HG03342 (cell line): ENCODE data around the gene MRPL53.
"Not testable (repeated sequence)": the region's sequence is repeated elsewhere in the genome, so short reads cannot be mapped to it uniquely, and the experiment has no call there.

Experiments
- ATAC-seq: cut with Tn5 transposase; IDR thresholded peaks from one replicate; pipeline ENCODE4 v1.9.1; 2021; ENCODE audit warnings: mild to moderate bottlenecking, moderate library complexity; ENCODE audit not compliant: unreplicated experiment

Gene MRPL53

DNA sequence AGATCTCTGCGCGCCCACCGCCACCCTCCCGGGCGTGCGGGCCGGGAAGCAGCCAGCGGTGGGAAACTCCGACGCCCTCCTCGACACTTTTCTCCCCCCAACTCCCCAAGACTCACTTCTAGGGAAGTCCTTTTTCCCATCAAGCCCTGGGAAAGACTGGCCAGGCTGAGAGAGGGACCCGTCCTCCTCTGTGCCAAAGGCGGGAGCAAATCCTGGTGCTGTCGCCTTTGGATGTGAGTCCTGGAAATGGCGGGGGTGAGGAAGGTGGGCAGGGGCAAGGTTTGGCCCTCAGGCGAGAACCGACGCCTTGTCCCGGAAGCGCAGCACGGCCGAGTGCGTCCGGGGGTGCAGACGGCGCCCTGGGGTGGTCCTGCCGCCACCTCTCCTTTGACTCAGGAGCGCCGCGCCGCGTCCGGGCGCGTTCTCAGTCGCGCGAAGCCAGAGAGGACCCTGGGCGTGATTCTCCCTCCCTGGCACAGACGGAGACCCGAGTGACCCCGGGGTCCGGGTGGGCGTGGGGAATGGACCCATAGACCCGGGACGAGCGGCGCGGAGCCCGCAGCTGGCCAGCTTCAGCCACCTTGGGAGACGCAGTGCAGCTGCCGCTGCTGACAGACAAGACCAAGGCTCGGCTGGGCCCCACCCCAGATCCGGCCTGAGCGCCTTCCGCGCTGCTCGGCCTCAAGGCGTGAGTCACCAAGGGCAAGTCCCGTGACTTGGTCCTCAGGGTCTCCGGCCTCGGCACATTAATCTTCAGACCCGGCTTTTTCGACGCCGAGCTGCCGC lies 30.4 kb upstream of the MRPL53 start:
- ATAC-seq: peak; percentile 30

DNA sequence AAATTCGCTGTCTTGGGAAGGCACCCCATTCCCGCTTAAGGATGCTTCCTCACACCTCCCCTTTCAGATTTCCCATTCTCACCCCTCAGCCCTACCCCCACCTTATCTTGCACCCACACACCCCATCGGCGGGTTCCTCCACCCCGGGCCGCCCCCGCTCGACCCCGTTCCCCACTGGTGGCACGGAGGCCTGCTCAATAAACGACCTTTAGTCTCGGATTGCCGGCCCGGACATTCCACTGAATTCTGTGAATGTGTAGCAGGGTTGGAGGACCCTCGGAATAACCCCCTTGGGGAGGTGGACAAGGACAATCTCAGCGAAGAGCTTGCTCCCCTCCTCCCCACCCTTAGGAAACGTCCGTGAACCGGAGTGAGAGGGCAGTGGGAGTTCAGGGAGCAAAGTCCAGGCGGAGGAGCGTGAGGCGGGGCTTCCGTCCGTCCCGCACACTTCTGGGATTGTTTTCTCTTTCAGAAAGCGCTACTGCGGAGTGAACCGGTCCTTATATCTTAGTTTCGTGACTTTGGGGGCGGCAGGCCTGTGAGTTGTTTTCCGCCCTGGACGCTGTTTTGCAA lies 29.8 kb upstream of the MRPL53 start:
- no peak for ATAC-seq

DNA sequence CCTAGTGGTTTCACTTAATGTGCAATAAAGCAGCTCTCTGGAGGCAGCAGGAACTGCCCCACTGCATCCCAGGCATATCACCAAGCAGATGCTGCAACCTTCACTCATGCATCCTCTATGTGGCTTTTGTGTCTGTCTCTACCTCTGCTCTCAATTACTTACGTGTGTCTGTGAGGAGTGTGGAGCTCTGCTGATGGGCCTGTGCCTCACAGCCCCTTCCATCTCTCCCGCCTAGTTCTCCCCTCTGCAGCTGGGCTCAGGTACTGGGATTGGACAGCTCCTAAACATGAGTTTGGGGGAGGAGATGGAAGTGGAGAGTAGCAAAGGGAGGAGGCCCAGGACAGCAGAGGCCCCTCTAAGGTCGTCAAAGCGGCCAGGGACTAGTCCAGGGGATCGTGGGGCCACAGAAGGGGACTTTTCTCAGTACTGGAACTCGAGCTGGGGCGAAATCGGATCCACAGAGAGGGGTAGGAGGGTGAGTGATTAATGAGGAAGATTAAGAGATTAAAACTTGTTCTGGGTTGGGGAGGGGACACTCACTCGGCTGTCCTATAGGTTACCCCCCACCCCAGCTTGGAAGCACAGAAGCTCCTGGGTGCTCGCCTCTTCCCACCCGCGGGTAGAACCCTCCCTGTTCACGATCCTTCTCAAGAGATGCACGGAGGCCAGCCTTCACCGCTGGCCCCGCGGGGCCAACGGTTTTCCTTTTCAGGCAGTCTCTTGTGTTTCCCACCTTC lies 29.0 kb upstream of the MRPL53 start:
- ATAC-seq: no peak

DNA sequence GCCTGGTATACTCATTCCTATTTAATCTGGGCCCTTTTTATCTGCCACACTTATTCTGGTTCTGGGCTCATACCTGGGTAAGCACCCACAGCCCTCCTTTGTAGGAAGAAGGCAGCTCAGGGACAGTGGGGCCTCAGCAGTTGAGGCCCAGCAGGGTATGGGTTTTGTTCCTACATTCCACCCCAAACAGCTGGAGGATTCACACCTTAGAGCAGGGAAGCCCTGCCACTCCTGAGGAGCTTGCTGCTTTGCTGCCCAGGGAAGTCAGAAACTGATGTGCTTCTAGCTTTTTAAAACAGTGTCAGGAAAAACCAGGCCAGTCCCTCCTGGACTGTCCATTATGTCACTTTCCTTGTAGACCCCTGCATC lies 28.1 kb upstream of the MRPL53 start:
- no peak for ATAC-seq

DNA sequence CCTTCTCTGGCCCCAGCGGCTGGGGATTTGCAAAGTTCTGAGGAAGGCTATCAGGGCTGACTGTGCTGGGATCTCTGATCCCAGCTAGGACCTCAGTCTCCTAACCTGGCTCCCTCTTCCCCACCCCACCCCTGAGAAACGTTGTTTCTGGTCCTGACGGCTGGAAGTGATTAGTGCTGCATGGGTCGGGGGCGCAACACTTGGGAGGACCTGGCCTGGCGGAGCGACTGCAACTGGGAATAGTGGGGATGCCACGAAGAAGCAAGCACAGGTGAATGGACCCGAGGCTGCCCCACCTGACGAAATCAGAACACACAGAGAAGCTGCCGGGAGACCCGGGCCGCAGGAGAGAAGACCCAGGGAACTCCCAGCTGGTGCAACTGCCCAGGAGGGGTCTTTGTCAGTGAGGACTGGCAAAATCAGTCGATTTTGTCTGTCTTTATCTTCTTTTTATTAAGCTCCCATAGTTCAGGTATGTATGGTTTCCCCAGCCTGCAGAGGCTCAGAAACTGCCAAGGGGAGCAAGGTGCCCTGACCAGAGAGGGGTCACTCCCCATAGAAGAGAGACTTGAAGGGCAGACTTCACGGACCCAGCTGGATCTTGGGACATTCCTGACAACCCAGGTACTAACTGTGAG lies 27.6 kb upstream of the MRPL53 start:
- no peak for ATAC-seq

DNA sequence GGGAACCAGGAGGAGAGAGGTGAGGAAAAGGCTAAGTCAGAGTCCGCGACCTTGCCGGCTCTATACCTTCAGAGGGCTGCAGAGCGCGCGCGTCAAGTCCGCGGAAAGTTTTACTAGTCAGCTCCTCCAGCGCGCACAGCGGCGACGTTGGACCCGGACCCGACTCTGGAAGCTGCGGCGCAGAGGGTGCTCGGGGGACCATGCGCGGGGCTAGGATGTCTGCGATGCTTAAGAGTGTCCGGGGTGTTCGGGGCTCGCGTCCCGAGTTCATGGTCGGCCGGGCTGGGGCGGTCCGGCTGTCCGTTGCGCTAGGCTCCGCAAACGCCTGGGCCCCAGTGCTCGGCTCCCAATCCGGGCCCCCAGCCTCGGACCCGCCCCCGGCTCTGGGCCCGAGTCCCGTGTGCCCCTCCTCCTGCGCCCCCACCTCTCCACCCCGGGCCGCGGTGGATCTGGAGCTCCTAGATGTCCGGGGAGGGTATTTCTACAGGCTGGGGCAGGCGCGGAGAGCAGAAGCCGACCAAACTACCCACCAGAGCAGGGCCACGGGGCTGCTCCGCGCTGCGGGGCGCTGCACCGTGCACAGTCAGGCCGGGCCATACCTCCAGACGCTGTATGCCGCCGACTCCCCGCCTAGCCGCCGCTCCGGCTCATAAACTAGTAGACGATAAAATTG lies 26.9 kb upstream of the MRPL53 start, which contains the start of gene LBX2:
Gene LBX2, minus strand, starts transcription at position 337 of the 673 bp plus-strand sequence. Its CDS starts 66 bp downstream, at position 271.
- ATAC-seq: no peak

DNA sequence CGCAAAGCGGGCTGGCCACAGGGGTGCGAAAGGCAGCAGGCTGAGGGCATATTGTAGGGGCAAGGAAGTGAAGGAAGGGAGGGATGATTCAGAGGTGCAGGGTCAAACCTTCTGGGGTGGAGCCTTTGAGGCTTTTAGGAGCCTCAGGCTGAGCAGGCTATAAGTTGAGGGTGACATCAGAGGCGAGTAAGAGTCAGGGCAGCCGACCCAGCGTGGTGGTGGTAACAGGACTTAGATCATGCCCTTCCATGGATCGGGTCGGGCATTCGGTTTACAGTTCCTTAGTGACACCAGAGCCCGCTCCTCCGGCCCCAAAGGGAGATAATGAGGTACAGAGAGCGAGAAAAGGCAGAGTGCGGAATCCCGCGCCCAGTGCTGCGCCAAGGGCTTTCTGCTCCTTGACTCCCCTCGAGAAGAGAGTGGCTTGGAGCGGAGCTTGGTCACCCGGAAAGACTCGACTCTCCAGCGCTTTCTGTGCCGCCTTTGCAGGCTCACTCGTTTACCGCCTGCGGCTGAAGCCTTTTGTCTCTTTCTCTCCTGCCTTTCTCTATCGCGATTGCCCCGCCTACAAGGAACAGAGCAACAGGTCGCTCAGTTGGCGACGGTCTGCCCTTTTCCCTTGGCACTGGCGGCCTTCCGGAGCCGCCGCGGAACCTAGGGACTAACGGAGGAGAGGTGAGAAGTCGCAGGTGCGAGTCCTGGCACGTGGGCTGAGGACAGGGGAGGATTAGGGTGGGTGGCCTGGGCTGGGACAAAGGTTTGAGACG lies 26.2 kb upstream of the MRPL53 start:
- ATAC-seq: no peak

DNA sequence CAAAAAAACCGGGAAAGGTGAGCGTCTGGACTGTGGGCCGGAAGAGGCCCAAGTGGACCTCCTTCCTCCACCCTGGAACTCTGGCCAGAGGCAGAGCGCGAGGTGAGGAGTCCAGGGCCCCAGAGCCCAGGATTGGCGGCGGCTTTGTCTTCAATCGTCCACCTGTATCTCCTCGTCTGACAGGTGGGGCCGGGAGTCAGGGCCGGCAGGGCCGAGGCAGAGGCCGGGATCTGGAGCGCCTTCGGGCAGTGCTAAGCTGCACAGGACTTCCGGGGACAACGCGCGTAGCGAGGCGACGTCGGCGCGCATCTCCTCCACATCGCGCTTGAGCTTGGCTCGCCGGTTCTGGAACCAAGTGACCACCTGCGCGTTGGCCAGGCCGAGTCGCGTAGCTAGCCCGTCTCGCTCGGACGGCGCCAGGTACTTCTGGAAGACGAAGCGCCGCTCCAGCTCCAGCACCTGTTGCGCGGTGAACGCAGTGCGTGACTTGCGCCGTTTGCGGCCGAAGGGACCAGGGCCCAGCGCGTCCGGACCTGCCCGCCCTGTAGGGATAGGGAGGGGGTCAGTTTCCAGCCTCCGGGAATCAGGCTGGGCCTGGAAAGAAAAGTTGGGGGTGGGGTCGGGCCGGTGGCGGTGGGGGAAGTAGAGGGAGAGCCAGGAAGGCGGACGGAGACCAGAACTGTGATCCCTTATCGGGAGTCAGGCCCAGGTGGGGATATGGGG lies 25.5 kb upstream of the MRPL53 start:
- no peak for ATAC-seq

DNA sequence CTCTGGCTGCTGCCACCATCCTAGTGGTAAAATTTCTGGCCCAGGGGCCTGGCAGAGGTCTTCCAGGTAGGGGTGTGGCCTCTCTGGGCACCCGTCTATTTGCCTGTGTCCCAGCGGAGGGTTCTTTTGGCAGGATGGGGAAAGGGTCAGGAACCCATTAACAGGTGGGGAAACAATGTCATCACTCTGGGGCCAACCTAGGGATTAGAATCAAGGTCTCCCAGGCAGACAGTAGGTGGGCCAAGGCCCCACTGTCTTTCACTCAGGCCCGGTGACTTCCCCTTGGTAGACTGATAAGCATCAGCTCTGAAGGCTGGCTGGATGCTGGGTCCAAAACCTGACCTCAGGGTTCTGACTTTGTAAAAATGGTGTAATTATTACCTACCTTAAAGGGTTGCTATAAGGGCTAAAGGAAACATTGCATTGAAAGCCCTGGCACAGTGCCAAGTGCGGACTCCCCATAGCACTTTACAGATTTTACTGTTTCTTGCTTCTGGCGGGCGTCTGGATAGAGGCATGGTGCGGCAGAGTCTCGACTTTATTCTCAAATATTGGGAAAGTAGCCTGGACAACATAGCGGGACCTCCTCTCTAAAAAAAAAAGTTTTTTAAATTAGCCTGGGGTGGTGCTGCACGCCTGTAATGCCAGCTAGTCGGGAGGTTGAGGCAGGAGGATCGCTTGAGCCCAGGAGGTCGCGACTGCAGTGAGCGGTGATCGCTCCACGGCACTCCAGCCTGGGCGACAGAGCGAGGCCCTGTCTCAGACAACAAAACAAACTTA lies 24.7 kb upstream of the MRPL53 start:
- no peak for ATAC-seq

DNA sequence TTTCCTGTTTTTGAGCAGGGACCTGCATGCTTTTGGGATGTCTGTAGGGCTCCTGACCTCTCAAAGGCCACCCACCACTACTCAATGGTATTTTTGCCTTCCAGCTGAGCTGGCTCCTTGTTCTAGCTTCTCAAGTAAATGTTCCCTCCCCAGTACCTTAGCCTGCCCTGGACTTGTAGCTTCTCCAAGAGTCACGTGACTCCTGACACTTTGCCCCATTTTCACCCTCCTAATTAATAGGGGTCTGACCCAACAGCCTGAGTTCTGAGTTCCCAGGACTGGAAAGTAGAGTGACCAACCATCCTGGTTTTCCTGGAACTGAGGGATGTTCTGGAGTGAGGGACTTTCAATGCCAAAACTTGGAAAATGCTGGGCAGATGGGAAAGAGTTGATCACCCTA lies 23.0 kb upstream of the MRPL53 start:
- no peak for ATAC-seq

DNA sequence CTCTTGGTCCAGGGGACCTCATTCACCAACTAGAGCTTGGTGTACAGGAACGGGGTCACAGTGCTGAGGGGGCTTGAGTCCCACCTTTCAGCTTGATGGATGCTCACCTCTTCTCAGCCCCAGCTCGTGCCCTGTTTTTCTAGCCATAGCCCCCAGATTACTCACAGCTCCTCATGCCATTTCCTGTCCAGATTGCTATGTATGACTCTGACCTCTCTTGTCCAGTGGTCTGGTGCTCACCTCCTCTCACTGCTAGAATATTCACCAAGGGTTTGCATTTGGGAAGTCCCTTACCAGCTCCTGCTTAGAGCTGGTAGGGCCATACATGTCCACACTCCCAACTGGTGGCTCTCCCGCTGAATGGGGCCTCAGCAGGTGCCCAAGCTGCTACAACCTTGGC lies 21.1 kb upstream of the MRPL53 start:
- ATAC-seq: no peak

DNA sequence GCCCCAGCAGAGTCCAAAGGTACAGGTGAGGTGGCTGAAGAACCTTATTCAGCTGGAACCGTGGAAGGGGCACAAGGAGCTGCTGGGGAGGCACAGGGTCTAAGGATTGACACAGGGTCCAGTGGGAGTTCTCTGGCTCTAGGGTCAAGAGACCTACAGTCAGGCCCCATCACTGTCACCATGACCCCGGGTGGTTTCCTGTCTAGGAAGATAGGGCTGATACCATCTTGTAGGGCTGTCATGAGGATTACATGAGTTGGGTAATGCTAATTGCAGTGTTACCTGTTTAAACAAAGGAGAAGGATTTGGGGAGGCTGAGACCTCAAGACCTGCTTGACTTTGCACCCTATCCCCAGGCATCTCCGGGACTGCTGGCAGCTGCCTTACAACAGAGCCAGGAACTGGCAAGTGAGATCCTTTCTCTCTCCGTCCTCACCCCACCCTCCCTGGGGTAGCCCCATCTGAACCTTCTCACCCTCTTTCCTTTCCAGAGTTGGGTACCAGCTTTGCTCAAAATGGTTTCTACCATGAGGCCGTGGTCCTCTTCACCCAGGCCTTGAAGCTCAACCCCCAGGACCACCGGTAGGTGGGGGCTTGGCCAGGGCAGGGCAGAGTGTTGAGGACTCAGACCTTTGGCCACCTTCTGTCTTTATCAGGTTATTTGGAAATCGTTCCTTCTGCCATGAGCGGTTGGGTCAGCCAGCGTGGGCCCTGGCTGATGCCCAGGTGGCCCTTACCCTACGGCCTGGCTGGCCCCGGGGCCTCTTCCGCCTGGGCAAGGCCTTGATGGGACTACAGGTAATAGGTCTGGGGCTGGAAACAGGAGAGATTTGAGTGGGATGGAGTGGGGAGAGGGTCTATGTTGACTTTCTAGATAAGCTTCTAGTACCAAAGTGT lies 19.4 kb upstream of the MRPL53 start:
- no peak for ATAC-seq

DNA sequence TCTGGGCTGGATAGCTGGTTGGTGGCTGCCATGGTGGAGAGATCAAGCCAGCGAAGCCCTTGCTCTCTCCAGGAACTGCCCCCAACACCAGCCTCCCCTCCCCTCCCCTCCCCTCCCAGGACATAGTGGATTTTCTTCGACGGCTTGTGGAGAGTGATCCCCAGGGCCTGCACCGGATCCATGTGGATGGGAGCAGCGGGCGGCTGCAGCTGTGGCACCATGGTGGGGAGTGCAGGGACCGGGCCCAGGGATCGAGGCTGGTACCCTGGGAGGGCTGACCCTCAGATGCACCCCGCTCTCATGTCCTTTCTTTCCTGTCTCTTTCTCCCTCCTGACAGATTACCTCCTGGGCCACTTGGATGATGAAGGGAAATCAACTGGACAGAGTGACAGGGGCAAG lies 17.4 kb upstream of the MRPL53 start:
- ATAC-seq: no peak

DNA sequence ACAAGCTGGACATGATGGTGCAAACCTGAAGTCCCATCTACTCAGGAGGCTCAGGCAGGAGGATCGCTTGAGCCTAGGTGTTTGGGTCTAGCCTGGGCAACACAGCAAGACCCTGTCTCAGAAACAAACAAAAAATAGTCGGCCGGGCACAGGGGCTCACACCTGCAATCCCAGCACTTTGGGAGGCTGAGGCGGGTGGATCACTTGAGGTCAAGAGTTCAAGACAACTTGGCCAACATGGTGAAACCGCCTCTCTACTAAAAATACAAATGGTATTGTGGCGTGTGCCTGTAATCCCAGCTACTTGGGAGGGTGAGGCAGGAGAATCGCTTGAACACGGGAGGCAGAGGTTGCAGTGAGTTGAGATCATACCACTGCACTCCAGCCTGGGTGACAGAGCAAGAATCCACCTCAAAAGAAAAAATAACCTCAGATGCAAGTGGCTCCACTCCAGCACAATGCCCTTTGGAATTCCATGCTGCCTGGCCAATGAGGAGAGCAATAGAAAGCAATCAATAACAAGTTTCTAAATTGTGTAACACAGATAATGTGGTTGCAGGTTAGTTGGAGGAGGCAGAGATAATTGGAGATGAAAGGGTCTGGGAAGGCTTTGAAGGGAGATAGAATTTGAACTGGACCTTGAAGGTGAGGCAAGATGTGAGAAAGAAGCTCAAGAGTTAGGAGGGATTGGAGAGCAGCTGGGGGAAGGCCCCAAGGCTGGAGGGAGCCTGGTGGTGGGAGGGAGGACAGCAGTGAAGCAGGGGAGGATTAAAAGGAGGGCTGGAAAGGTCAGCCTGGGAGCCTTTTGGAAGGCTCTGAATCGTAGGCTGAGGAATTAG lies 16.4 kb upstream of the MRPL53 start:
- ATAC-seq: no peak

DNA sequence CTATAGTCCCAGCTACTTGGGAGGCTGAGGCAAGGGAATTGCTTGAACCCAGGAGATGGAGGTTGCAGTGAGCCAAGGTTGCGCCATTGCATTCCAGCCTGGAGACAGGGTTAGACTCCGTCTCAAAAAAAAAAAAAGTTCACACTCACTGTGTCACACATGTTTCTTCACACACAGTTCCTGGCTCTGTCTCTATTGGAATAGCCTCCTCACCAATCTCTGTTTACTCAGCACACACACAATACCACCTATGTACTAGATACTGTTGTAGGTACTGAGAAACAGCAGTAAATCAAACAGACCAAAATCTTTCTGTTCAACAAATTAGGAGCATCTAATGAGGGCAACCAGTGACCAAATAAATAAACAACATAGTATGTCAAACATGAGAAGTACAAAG lies 13.7 kb upstream of the MRPL53 start:
- no peak for ATAC-seq

DNA sequence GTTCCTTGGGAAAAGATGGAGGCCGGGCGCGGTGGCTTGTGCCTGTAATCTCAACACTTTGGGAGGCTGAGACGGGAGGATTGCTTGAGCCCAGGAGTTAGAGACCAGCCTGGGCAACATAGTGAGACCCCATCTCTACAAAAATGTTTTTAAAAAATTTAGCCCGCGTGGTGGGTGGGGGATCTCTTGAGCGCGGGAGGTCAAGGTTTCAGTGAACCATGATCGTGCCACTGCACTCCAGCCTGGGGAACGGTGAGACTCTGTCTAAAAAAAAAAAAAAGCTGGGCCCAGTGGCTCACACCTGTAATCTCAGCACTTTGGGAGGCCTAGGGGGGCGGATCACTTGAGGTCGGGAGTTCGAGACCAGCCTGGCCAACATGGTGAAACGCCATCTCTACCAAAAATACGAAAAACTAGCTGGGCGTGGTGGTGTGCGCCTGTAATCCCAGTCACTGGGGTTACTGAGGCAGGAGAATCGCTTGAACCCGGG lies 11.2 kb upstream of the MRPL53 start:
- not testable (repeated sequence) for ATAC-seq
